HG03159 (cell line): ENCODE measurements around the gene CFAP161.

Experiments used
- ATAC-seq: cut with Tn5 transposase; IDR thresholded peaks from one replicate; pipeline ENCODE4 v1.9.1; 2021; ENCODE audit warnings: mild to moderate bottlenecking, moderate library complexity; ENCODE audit not compliant: unreplicated experiment

The CFAP161 gene

DNA sequence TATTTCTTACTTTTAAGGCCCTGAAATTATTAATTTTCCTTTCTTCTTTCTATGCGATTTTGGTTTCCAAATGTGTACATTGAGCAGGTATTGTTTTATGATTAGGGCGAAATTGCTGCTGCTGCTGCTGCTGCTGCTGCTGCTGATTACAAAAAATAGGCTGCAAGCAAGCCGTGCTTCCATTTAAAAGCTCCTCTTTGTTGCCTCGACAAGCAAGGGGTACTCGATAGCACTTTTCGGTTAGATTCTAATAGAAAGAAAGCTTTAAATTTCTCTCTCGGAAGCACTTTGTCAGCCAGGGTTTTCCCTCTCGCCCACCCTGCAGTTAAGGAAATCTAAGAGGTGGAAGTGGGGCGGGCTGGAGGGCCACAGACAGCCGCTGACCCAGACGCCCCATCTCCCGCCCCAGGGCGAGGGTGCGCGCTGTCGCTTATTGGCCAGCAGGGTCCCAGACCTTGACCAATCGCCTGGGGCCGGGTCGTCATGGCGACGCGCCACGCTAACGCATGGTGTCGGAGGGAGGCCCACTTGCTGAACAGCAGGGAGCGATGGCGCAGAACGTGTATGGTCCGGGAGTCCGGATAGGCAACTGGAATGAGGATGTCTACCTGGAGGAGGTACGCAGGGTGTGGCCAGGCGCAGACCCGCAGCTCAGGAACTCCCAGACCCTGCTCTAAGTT is at the start of gene CFAP161:
TSS of gene CFAP161 (plus strand) at position 489 of the 680 bp plus-strand sequence. CDS start at position 549, 60 bp downstream.
- ATAC-seq, result peak; percentile 62

DNA sequence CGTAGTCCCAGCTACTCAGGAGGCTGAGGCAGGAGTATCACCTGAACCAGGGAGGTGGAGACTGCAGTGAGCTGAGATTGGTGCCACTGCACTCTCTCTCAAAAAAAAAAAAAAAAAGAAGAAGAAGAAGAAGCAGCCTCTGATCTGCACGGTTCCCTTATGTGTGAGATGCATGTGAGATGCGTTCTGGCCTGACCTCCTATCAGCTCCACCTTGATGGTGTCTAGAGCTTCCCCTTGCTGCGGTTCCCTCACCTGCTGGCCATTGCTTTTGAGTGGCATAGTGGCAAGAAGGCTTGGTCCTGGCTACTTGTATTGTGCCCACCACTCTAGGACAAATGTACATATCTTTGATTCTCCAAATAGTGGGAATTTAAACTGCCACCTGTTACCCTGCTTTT is 49.4 kb upstream of the CFAP161 start:
- no peak for ATAC-seq

GRCh38 chr15:81085213-81085612 is 48.9 kb upstream of the CFAP161 start:
- no peak for ATAC-seq

DNA sequence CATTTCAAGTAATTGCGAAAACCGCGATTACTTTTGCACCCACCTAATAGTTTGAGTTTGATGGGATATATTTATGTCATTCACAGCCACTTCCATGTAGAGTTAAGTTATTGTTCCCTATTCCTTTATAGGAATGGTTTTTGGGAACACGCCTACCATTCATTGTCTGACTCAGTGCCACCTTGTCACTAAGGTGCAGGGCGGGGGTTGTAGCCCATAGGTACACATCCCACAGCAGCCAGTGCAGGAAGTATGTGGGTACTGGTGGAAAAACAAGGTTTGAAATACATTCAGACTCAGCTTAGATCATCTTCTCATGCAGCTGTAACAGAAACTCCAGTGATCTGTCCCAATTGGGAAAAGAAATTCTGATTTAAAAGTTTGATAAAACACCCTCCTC is 48.2 kb upstream of the CFAP161 start:
- ATAC-seq, result no peak

DNA sequence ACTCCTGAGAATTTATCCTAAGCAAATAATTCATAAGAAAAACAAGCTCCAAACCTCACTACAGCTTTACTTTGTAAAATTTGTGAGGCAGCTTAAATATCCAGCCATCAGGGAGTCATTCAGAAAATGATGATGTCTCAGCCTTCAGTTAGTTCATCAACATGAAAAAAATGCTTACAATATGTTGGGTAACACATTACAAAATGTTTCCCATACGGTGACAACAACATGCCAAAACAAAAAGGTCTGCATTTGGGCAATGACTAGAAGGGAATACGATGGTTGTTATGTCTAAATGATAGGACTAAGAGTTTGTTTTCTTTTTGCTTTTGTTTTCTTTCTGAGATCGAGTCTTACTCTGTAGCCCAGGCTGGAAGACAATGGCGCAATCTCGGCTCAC is 47.0 kb upstream of the CFAP161 start:
- ATAC-seq, result no peak

- no peak for ATAC-seq
Observed at GRCh38 chr15:81087694-81088093, 46.4 kb upstream of the CFAP161 start.

GRCh38 chr15:81088470-81089013 is 45.5 kb upstream of the CFAP161 start:
- no peak for ATAC-seq

DNA sequence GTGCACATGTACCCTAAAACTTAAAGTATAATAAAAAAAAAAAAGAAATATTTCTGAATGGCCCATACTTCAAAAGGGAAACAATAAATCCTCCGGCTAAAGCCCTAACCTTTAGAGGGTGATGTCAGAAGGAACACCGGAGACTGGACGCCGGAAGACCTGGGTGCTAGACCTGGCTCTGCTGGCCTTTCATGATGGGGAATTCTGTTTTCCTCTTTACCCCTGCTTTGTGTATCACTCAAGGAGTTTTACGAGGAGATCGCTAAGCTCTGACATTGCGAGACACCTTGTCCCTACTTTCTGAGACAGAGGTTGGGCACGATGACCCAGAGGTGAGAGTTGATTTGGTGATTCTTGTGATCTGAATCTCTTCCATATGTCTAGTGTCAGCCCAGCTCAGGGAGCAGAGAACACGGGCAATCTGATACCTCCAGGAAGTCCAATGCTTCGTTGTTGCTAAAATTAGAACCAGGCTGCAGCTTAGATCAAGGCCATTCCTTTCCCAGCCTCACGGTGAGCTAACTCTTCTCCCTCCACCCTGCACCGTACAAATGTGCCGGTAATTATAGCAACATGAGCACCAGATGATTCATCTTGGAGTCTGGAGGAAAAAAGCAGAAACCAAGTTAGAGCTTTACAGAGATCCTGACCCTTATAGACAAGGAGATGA is 42.0 kb upstream of the CFAP161 start:
- ATAC-seq, result no peak

GRCh38 chr15:81092559-81092902 is 41.5 kb upstream of the CFAP161 start:
- ATAC-seq, result no peak

DNA sequence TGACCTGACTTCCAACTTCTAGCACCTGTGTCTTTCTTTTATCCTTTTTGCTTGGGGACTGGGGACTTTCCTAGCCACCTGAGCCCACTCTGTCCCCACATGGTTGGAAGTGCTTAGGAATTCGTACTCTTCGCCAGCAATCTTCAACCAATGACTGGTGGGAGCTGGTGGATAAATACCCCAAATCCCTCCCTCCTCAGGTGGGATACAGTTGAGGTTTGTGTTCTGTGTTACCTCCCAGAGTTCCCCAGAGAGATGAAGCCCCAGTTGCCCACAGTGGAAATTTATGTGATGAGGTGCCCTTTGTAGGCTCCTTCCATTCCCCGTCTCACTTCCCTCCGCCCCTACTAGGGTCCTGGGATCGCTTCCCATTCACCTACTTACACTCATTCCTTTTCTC is 40.1 kb upstream of the CFAP161 start:
- no peak for ATAC-seq

DNA sequence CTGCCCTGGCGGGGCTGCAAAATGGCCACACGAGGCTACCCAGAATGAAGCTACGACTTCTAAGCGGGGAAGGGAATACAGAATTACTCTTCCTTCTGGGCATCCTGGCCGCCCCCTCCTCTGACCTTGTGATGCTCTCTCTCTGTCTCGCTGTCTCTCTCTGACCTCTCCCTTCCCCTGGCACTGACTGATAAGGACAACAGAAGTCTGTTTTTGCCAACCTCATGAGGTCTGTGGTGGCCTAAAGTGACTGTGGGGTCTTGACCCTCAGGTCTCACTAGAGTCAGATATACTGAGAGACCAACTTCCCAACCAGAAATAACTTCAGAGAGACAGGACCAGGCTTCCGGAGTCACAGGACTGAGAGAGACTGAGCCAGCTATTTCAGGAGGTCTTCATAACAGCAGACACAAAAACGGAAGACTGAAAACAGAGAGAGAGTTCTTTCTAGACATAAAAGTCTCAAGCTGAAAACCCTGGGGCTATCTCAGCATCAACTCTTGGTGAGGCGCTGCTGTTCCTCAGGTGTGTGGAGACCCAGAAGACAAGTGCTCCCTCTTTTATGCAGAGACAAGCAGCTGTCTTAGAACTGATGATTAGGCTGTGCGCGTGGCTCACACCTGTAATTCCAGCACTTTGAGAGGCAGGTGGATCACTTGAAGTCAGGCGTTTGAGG is 38.2 kb upstream of the CFAP161 start:
- ATAC-seq, result no peak

GRCh38 chr15:81096398-81096797 is 37.7 kb upstream of the CFAP161 start:
- ATAC-seq, result no peak

DNA sequence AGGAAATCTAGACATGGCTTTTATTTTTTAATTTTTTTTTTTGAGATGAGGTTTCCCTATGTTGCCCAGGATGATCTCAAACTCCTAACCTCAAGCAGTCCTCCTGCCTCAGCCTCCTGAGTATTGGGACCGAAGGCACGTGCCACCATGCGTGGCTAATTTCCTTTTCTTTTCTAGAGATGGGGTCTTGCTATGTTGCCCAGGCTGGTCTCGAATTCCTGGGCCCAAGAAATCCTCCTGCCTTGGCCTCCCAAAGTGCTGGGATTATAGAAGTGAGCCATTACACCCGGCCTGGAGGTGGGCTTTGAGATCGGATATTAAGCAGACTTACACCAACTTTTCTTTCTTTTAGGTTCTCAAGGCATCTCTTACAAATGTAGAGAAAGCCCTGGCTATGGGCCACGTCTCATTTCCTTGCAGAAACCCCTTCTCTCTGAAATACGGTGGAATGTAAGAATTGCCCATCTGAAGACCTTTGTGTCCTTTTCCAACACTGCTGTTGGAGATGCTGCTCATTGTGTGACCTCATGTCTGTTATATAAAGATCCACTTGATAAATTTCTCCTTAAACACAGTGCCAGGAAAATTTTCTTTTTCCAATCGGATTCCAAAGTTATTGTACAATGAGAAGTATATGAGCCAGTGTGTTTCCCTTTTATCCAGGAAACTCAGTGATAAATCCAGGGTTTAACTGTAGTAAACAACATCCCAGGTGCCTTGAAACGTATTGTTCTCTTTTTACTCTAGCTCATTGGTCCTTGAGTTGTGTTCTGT is 36.8 kb upstream of the CFAP161 start:
- no peak for ATAC-seq

DNA sequence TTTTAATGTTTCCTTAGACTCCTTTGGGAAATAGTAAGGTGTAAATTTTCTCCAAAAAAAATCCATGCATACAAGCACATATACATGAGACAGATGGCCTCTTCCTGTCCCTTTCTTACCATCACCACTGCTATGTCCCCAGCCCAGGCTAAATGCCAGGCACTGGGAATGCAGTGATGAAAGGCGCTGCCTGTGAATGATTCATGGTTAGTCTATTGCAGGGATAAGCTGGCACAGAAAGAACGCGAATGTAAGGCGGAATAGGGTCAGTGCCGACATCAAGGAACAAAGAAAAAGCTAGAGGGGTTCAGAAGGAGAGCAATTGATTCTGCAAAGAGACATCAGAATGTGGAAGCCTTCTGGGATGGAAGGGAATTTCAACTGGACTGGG is 36.2 kb upstream of the CFAP161 start:
- no peak for ATAC-seq

GRCh38 chr15:81098349-81098748 is 35.7 kb upstream of the CFAP161 start:
- ATAC-seq, result no peak

DNA sequence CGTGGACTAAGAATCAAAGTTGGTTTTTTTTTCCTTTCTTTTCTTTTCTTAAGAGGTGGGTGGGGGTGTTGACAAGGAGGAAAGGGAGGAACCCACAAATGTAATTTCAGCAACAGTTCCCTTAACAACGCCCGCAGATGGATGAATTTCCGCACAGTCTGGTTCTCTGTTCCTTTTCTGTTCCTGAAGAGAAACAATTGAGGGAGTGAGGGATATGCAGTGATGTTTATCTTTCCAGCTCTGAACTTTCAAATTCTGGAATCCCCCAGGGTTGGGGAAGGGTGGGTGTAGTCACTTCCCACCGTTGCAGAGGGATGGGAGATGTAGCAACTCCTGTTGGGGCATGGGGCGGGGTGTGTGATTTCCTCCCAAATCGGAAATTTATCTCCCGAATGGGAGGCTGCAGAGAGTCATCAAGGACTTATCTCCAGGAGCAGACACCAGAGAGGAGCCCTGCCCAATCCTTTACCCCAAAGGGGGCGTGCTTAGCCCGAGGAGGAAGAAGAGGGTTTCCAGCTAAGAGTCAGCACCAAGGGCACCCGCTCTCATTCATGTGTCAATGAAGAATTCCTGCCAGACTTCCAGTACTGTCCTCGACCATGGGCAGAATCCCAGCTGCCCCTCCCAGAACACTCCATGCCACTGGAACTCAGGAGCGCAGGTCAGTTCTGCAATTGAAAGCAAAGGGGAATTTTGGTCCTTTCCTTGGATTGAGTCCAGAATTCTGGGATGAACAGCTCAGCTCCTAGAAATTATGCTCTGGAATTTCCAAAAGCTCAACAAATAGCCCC is 35.0 kb upstream of the CFAP161 start:
- ATAC-seq, result no peak

- no peak for ATAC-seq
Observed at GRCh38 chr15:81101894-81102815, 31.9 kb upstream of the CFAP161 start.

- no peak for ATAC-seq
Observed at GRCh38 chr15:81103857-81104256, 30.2 kb upstream of the CFAP161 start.

- no peak for ATAC-seq
Observed at GRCh38 chr15:81105545-81105944, 28.5 kb upstream of the CFAP161 start.
